Measurements from ENCODE around the gene DLGAP4. TPM values are rescaled to one million over a fixed set of nuclear protein-coding genes. Genes with fewer than 3 reads are reported as not detected.

Gene DLGAP4
- total and polyA plus RNA-seq, 9 of the 15 experiments (the other 6 are each of a cell fraction or from before 2014, with no cell fraction given) = 0.31 to 34.1 (median 4.5) TPM

DNA sequence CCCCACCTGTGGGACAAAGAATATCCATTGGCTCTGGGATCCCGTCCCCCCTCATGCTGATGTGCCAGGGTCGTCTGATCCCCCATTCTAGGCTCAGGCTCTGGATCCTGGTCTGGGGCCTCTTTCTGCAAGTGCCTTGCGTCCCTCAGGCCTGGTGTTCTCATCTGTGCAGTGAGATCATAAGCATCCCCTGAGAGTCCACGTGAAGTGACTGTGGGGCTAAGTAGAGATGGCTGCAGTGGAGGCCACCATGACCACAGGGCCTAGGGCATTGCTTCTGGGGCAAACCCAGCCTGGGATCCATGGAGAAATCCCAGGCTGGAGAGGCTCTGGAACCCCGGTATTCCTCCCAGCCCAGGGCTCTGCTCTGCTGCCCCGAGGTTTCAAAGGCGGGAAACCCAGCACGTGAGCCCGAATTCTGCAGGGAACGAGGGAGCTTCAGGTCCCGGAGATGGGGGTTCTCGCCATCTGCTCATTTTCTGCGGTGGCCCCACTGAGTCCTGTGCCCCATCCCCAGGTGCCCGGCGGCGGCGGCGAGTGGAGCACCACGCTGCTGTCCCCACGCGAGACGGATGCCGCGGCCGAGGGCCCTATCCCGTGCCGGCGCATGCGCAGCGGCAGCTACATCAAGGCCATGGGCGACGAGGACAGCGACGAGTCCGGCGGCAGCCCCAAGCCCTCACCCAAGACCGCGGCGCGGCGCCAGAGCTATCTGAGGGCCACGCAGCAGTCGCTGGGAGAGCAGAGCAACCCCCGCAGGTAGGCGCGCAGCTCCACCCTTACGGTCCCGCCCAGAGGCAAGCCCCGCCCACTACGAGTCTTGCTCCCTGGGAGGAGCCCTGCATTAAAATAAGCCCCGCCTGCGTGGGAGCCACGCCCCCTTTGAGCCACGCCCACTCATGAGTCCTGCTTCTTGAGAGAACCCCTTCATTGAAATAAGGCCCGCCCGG is 129.7 kb downstream of the DLGAP4 start (continued):
- TF ChIP-seq, protein P1, sequence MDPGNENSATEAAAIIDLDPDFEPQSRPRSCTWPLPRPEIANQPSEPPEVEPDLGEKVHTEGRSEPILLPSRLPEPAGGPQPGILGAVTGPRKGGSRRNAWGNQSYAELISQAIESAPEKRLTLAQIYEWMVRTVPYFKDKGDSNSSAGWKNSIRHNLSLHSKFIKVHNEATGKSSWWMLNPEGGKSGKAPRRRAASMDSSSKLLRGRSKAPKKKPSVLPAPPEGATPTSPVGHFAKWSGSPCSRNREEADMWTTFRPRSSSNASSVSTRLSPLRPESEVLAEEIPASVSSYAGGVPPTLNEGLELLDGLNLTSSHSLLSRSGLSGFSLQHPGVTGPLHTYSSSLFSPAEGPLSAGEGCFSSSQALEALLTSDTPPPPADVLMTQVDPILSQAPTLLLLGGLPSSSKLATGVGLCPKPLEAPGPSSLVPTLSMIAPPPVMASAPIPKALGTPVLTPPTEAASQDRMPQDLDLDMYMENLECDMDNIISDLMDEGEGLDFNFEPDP (CRISPR knock-in tag; IDR thresholded peaks at IDR 0.05) = no peak
- peak; percentile 26; the same call in 1 of the 2 replicates for TF ChIP-seq TCF3 (CRISPR knock-in tag; IDR thresholded peaks at IDR 0.05)
- TF ChIP-seq MCM2 (IDR thresholded peaks at IDR 0.05; ENCODE audit: low read depth) = no peak
- no peak for TF ChIP-seq ATF4 (CRISPR knock-in tag; IDR thresholded peaks at IDR 0.05)
- no peak for TF ChIP-seq RNF2 (IDR thresholded peaks at IDR 0.05)
- no peak for TF ChIP-seq ILF3 (IDR thresholded peaks at IDR 0.05; ENCODE audit: borderline replicate concordance)
- TF ChIP-seq PCBP2 (IDR thresholded peaks at IDR 0.05; ENCODE audit: low read depth, low read length, poor library complexity, severe bottlenecking) = no peak
- no peak for TF ChIP-seq CBX1 (IDR thresholded peaks at IDR 0.05; ENCODE audit: low read depth)
- no peak for TF ChIP-seq EZH2 (IDR thresholded peaks at IDR 0.05; ENCODE audit: borderline replicate concordance, low read depth, low read length)
- no peak for TF ChIP-seq GATA2 (CRISPR knock-in tag; IDR thresholded peaks at IDR 0.05)
- TF ChIP-seq BCOR (IDR thresholded peaks at IDR 0.05) = no peak
- TF ChIP-seq ZNF780A (CRISPR knock-in tag; IDR thresholded peaks at IDR 0.05) = no peak
- TF ChIP-seq NFXL1 (CRISPR knock-in tag; IDR thresholded peaks at IDR 0.05) = no peak
- TF ChIP-seq KLF1 (tag; IDR thresholded peaks at IDR 0.05) = no peak
- TF ChIP-seq SP2 (IDR thresholded peaks at IDR 0.05; ENCODE audit: extremely low read depth, low read depth, low read length, poor library complexity, severe bottlenecking) = no peak
- TF ChIP-seq AFF1 (IDR thresholded peaks at IDR 0.05; ENCODE audit: low read depth in 1 of 2, partially characterized antibody in 2 of 2) = no peak
- TF ChIP-seq SIN3A (IDR thresholded peaks at IDR 0.05; ENCODE audit: borderline replicate concordance in 2 of 2, control insufficient read depth in 1 of 2, low read depth in 2 of 2, low read length in 2 of 2) = no peak
- TF ChIP-seq TRIM28 (IDR thresholded peaks at IDR 0.05) = no peak
- TF ChIP-seq ETS1 (conservative IDR thresholded peaks at IDR 0.05; ENCODE audit: control insufficient read depth, low read depth, low read length) = no peak
- no peak for TF ChIP-seq POLR2H (tag; IDR thresholded peaks at IDR 0.05; ENCODE audit: low read depth)

Data from K562 (cell line).